ENCODE data around the gene SH3RF1.

DNA sequence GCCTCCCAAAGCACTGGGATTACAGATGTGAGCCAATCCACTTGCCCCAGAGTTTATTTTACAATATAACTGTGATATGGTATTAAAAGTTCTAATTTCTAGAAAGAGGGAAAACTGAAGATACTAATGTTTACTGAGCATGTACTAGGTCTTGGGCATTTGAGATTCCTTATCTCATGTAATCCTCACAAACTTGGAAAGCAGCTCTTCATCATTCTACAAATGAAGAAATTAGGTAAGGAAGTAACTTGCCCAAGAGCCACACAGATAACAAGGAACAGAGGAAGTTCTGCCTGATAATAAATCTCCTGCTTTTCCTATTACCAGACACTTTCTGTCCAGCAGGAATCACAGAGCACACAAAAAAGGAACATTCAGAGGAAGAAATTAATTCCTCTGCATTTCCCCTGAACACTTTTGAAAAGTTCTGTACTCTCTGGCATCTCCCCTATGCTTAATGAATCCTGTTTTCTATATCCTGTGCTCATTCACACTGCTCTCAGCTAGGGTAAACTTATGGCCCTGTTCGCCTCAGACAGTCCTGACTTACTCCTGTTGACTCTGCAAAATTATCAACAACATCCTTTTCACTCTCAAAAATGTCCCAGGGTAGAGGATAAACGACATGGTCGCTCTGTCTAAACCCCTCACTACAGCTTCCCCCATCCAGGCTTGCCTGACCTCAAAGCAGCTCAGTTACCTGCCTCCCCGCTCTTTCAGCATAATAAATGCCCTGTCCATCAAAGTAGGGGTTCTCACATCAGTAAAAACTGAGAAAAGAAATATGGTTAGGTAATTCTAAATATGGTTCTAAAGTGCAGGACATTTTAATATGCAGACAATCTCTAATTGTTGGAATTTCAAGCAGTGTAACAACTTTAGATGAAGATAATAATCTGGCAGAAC lies 13.6 kb downstream of the SH3RF1 start:
- TF ChIP-seq GATA3 (IDR thresholded peaks at IDR 0.05; ENCODE audit: low read depth, low read length) (no peak), GATA2 (IDR thresholded peaks at IDR 0.05; ENCODE audit: low read depth, low read length) (no peak)
